HEK293 (cell line): ENCODE results near the gene PTPRK.

Experiments
- CTCF ChIA-PET: fragments of 350-600 bp; formaldehyde crosslinking; extraction: SDS; loops from one replicate; lab custom pipeline; 2021; ENCODE audit warnings: antibody characterized with exemption; lab: Yijun Ruan, JAX
- POLR2A ChIA-PET: fragments of 300-600 bp; formaldehyde crosslinking; extraction: SDS; loops from one replicate; lab custom pipeline; 2020; ENCODE audit warnings: antibody characterized with exemption, inconsistent platforms; lab: Yijun Ruan, JAX
- H3K27ac ChIP-seq: fragments of 200-500 bp; sonication (Bioruptor generic); 2 replicates; pipeline ENCODE4 v1.5.1; 2014; ENCODE audit warnings: low read depth, low read length, control low read depth, inconsistent platforms; ENCODE audit errors: extremely low read depth
- H3K36me3 ChIP-seq, 2 experiments: fragments of 200-500 bp in 1 of 2; sonication (Bioruptor generic) in 1 of 2; 1 replicate in 1 of 2; 2 replicates in 1 of 2; pipeline ENCODE4 v1.5.1; 2014 to 2017; ENCODE audit warnings: inconsistent platforms in 2 of 2, low read length in 2 of 2; ENCODE audit not compliant: control insufficient read depth in 2 of 2, insufficient read depth in 1 of 2
- H3K4me1 ChIP-seq: fragments of 200-500 bp; sonication (Bioruptor generic); 2 replicates; pipeline ENCODE4 v1.5.1; 2014; ENCODE audit warnings: mild to moderate bottlenecking, low read length, inconsistent platforms; ENCODE audit not compliant: control insufficient read depth, insufficient read depth
- H3K4me3 ChIP-seq: 2 replicates; pipeline ENCODE4 v1.5.1; 2011; ENCODE audit warnings: low read depth, mild to moderate bottlenecking, control low read depth, low read length, moderate library complexity
- H3K9me3 ChIP-seq: fragments of 200-500 bp; sonication (Bioruptor generic); 2 replicates; pipeline ENCODE4 v1.5.1; 2014; ENCODE audit warnings: low read depth, low read length, inconsistent platforms; ENCODE audit not compliant: control insufficient read depth, insufficient read depth
- BCL11A ChIP-seq: fragments of 450-650 bp; formaldehyde crosslinking; IDR thresholded peaks from 2 replicates; pipeline ENCODE4 v1.5.1; 2016; ENCODE audit warnings: low read depth, missing biosample characterization, missing genetic modification characterization
- EGR2 ChIP-seq: fragments of 450-650 bp; formaldehyde crosslinking; IDR thresholded peaks from 2 replicates; pipeline ENCODE4 v1.5.1; 2016; ENCODE audit warnings: low read depth, missing biosample characterization, missing genetic modification characterization
- SP7 ChIP-seq: fragments of 450-650 bp; formaldehyde crosslinking; IDR thresholded peaks from 2 replicates; pipeline ENCODE4 v1.5.1; 2016; ENCODE audit warnings: missing biosample characterization, missing genetic modification characterization
- YY2 ChIP-seq: fragments of 450-650 bp; formaldehyde crosslinking; IDR thresholded peaks from 2 replicates; pipeline ENCODE4 v1.5.1; 2016; ENCODE audit warnings: missing biosample characterization, missing genetic modification characterization
- ZNF157 ChIP-seq: fragments of 450-650 bp; formaldehyde crosslinking; IDR thresholded peaks from 2 replicates; pipeline ENCODE4 v1.5.1; 2016; ENCODE audit warnings: missing biosample characterization, missing genetic modification characterization
- ZNF239 ChIP-seq: fragments of 450-650 bp; formaldehyde crosslinking; IDR thresholded peaks from 2 replicates; pipeline ENCODE4 v1.5.1; 2016; ENCODE audit warnings: missing biosample characterization, missing genetic modification characterization
- ZNF266 ChIP-seq: fragments of 450-650 bp; formaldehyde crosslinking; IDR thresholded peaks from 2 replicates; pipeline ENCODE4 v1.5.1; 2016; ENCODE audit warnings: missing biosample characterization, missing genetic modification characterization, low read depth
- ZNF473 ChIP-seq: fragments of 450-650 bp; formaldehyde crosslinking; IDR thresholded peaks from 2 replicates; pipeline ENCODE4 v1.5.1; 2017; ENCODE audit warnings: missing biosample characterization, missing genetic modification characterization
- ZNF510 ChIP-seq: fragments of 450-650 bp; formaldehyde crosslinking; IDR thresholded peaks from 2 replicates; pipeline ENCODE4 v1.5.1; 2018; ENCODE audit warnings: mild to moderate bottlenecking, missing genetic modification characterization, missing biosample characterization; ENCODE audit not compliant: insufficient replicate concordance
- ZNF548 ChIP-seq: fragments of 450-650 bp; formaldehyde crosslinking; IDR thresholded peaks from 2 replicates; pipeline ENCODE4 v1.5.1; 2016; ENCODE audit warnings: missing biosample characterization, missing genetic modification characterization
- ZNF571 ChIP-seq: fragments of 450-650 bp; formaldehyde crosslinking; IDR thresholded peaks from 2 replicates; pipeline ENCODE4 v1.5.0; 2017; ENCODE audit warnings: missing biosample characterization, missing genetic modification characterization
- ZNF624 ChIP-seq: fragments of 450-650 bp; formaldehyde crosslinking; IDR thresholded peaks from 2 replicates; pipeline ENCODE4 v1.5.1; 2017; ENCODE audit warnings: missing biosample characterization, missing genetic modification characterization
- ZNF629 ChIP-seq: fragments of 450-650 bp; formaldehyde crosslinking; IDR thresholded peaks from 2 replicates; pipeline ENCODE4 v1.5.1; 2017; ENCODE audit warnings: missing biosample characterization, missing genetic modification characterization
- ZNF768 ChIP-seq: fragments of 450-650 bp; formaldehyde crosslinking; IDR thresholded peaks from 2 replicates; pipeline ENCODE4 v1.5.1; 2018; ENCODE audit warnings: missing biosample characterization, mild to moderate bottlenecking, missing genetic modification characterization
- TF ChIP-seq, protein P1 (sequence below): fragments of 450-650 bp; formaldehyde crosslinking; IDR thresholded peaks from 2 replicates; pipeline ENCODE4 v1.5.1; 2017; ENCODE audit warnings: missing biosample characterization, missing genetic modification characterization
- TF ChIP-seq, protein P2 (sequence below): fragments of 450-650 bp; formaldehyde crosslinking; IDR thresholded peaks from 2 replicates; pipeline ENCODE4 v1.5.1; 2016; ENCODE audit warnings: missing biosample characterization, missing genetic modification characterization, low read depth
- TF ChIP-seq, protein P3 (sequence below): fragments of 450-650 bp; formaldehyde crosslinking; IDR thresholded peaks from 2 replicates; pipeline ENCODE4; 2016; ENCODE audit warnings: missing biosample characterization, missing genetic modification characterization
- TF ChIP-seq, protein P4 (sequence below): fragments of 450-650 bp; formaldehyde crosslinking; conservative IDR thresholded peaks from 2 replicates; pipeline ENCODE4 v1.5.1; 2016; ENCODE audit warnings: low read depth, missing biosample characterization, missing genetic modification characterization

Gene PTPRK

DNA sequence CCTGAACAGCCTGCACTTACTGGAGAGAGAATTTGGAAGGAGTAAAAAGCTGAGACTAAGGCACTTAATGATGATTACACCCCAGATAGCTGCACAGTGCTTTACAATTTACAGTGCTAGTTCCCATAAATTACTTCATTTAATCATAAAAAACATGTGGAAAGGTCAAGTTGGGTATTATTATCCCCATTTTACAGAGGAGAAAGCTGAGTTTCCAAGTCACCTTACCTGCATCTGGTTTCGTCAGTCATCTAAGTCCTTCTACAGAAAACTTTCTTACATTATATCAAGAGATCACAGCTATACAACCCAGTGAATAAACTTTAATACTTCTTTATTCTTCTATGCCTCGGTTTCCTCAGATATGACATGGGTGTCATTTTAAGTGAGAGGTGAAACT is 3.3 kb downstream of the PTPRK start:
- TF ChIP-seq, protein P1, sequence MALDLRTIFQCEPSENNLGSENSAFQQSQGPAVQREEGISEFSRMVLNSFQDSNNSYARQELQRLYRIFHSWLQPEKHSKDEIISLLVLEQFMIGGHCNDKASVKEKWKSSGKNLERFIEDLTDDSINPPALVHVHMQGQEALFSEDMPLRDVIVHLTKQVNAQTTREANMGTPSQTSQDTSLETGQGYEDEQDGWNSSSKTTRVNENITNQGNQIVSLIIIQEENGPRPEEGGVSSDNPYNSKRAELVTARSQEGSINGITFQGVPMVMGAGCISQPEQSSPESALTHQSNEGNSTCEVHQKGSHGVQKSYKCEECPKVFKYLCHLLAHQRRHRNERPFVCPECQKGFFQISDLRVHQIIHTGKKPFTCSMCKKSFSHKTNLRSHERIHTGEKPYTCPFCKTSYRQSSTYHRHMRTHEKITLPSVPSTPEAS (tag by site-specific recombination), result 0 out of 2 replicates have a peak, but pooled peaks have one; percentile 49
- TF ChIP-seq, protein P2, sequence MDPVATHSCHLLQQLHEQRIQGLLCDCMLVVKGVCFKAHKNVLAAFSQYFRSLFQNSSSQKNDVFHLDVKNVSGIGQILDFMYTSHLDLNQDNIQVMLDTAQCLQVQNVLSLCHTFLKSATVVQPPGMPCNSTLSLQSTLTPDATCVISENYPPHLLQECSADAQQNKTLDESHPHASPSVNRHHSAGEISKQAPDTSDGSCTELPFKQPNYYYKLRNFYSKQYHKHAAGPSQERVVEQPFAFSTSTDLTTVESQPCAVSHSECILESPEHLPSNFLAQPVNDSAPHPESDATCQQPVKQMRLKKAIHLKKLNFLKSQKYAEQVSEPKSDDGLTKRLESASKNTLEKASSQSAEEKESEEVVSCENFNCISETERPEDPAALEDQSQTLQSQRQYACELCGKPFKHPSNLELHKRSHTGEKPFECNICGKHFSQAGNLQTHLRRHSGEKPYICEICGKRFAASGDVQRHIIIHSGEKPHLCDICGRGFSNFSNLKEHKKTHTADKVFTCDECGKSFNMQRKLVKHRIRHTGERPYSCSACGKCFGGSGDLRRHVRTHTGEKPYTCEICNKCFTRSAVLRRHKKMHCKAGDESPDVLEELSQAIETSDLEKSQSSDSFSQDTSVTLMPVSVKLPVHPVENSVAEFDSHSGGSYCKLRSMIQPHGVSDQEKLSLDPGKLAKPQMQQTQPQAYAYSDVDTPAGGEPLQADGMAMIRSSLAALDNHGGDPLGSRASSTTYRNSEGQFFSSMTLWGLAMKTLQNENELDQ (tag by site-specific recombination), result no peak
- Histone ChIP-seq H3K27ac (no peak overlapping the region), H3K4me1 (peaks cover 28% of the 10 kb centered on the region), H3K9me3 (no peaks in the 10 kb centered on the region), H3K36me3 (no peaks in the 10 kb centered on the region), H3K4me3 (no peak overlapping the region)
- CTCF ChIA-PET, result interaction anchor here (0.5 to 2.2 kb wide), 19 partner anchors 10 to 782 kb away, joined by 3 to 7 read pairs (median 3); no protein-coding TSS in a partner anchor
- POLR2A ChIA-PET, result no interaction called here

DNA sequence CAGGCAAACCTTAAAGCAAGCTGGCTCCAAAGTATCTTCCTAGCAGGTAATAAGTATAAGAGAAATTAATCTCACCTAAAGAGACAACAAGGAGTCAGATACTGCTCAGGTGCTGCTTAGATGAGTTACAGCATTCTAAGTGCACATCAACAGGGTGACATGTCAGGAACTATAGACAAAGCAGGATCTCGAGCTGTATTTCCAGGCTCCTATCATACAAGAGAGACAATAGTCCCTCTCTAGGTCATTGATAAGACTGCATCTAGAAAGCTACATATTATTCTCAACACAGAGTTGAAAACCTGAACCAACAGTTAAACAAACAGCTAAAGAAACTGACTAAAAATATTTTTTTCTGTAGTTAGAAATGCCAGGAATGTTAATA is 3.9 kb downstream of the PTPRK start:
- no peak overlapping the region for H3K27ac ChIP-seq
- H3K4me1 ChIP-seq, result peaks cover 34% of the 10 kb centered on the region
- H3K9me3 ChIP-seq, result no peaks in the 10 kb centered on the region
- no peak for TF ChIP-seq ZNF768 (tag by site-specific recombination)
- TF ChIP-seq ZNF239 (tag by site-specific recombination), result no peak
- TF ChIP-seq, protein P3, sequence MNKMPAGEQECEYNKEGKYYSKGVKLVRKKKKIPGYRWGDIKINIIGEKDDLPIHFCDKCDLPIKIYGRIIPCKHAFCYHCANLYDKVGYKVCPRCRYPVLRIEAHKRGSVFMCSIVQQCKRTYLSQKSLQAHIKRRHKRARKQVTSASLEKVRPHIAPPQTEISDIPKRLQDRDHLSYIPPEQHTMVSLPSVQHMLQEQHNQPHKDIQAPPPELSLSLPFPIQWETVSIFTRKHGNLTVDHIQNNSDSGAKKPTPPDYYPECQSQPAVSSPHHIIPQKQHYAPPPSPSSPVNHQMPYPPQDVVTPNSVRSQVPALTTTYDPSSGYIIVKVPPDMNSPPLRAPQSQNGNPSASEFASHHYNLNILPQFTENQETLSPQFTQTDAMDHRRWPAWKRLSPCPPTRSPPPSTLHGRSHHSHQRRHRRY (tag by site-specific recombination), result no peak
- POLR2A ChIA-PET, result no interaction called here
- no peak overlapping the region for H3K4me3 ChIP-seq
- no peaks in the 10 kb centered on the region for H3K36me3 ChIP-seq
- CTCF ChIA-PET, result interaction anchor here (0.5 to 2.2 kb wide), 23 partner anchors 10 to 781 kb away, joined by 3 to 7 read pairs (median 3); no protein-coding TSS in a partner anchor

DNA sequence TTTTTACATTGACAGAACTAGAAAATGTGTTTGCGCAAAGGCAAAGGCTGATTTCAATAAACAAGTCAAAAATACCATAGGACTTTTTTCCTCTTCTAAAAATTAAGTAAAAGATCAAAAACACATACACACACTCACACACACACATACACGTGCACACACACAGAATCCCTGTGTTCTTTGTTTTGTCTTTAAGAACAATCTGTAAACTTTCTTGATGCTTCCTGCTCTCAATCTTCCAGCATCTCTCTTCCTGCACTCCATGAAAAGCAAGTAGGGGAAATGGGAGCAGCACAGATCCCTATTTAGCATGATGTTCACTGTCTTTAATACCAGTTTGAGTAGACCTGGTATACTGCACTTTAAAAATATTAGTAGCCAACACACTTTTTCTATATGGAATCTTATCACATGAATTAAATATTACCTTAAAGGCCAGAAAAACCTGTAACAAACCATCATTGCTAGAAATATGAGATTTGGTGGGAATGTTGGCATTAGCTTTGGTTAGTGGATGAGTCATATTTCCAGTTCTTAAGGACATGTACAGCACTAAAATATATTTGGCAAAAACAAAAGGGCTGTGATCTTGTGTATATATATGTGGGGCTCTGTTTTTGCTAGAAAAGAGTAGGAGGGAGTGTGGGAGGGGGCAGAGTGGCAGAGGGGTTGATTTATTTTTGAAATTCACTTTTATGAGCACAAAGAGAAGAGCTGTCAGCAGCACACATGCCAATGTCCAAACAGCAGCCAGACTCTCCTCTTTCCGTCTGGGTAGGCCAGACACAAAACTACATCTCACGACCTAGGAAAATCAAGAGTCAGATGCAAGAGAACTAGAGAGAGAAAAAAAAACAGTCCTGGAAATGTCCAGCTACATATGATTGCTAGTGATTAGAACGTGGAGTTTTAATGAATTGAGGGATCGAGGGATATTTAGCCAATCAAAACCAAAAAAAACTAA is 4.6 kb downstream of the PTPRK start:
- H3K27ac ChIP-seq, result no peak overlapping the region
- POLR2A ChIA-PET, result no interaction called here
- TF ChIP-seq ZNF629 (tag by site-specific recombination) (no peak), ZNF548 (tag by site-specific recombination) (0 out of 2 replicates have a peak, but pooled peaks have one; percentile 6), ZNF510 (tag by site-specific recombination) (no peak), ZNF266 (tag by site-specific recombination) (no peak), ZNF157 (tag by site-specific recombination) (no peak), ZNF473 (tag by site-specific recombination) (no peak), BCL11A (tag by site-specific recombination) (no peak), ZNF571 (tag by site-specific recombination) (no peak), SP7 (tag by site-specific recombination) (no peak), EGR2 (tag by site-specific recombination) (peak; percentile 72), YY2 (tag by site-specific recombination) (no peak), ZNF624 (tag by site-specific recombination) (no peak)
- TF ChIP-seq, protein P4, sequence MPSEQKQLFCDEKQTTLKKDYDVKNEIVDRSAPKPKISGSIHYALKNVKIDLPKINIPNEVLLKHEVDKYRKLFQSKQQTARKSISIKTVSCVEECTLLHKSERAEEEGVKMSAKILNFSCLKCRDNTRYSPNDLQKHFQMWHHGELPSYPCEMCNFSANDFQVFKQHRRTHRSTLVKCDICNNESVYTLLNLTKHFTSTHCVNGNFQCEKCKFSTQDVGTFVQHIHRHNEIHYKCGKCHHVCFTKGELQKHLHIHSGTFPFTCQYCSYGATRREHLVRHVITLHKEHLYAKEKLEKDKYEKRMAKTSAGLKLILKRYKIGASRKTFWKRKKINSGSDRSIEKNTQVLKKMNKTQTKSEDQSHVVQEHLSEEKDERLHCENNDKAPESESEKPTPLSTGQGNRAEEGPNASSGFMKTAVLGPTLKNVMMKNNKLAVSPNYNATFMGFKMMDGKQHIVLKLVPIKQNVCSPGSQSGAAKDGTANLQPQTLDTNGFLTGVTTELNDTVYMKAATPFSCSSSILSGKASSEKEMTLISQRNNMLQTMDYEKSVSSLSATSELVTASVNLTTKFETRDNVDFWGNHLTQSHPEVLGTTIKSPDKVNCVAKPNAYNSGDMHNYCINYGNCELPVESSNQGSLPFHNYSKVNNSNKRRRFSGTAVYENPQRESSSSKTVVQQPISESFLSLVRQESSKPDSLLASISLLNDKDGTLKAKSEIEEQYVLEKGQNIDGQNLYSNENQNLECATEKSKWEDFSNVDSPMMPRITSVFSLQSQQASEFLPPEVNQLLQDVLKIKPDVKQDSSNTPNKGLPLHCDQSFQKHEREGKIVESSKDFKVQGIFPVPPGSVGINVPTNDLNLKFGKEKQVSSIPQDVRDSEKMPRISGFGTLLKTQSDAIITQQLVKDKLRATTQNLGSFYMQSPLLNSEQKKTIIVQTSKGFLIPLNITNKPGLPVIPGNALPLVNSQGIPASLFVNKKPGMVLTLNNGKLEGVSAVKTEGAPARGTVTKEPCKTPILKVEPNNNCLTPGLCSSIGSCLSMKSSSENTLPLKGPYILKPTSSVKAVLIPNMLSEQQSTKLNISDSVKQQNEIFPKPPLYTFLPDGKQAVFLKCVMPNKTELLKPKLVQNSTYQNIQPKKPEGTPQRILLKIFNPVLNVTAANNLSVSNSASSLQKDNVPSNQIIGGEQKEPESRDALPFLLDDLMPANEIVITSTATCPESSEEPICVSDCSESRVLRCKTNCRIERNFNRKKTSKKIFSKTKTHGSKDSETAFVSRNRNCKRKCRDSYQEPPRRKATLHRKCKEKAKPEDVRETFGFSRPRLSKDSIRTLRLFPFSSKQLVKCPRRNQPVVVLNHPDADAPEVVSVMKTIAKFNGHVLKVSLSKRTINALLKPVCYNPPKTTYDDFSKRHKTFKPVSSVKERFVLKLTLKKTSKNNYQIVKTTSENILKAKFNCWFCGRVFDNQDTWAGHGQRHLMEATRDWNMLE (tag by site-specific recombination), result no peak

More for the DNA sequence above, 4.6 kb downstream of the PTPRK start:
- H3K9me3 ChIP-seq, result no peaks in the 10 kb centered on the region
- H3K36me3 ChIP-seq, result no peaks in the 10 kb centered on the region
- no peak overlapping the region for H3K4me3 ChIP-seq
- CTCF ChIA-PET, result interaction anchor here (0.6 to 2.2 kb wide), 16 partner anchors 10 to 781 kb away, joined by 3 to 7 read pairs (median 4); no protein-coding TSS in a partner anchor
- peaks cover 35% of the 10 kb centered on the region for H3K4me1 ChIP-seq
